Heart right ventricle (tissue), 16 donors: Measurements from ENCODE around the gene SPACDR. TPM values are rescaled to one million over a fixed set of nuclear protein-coding genes. Genes with fewer than 3 reads are reported as not detected.

Experiments used
- ATAC-seq, 8 donors: fragments of 200-7000 bp; cut with Tn5 transposase; one replicate each; pipeline ENCODE4 v1.9.1; 2020; ENCODE audit warnings: mild to moderate bottlenecking in 8 of 8, moderate library complexity in 8 of 8, moderate number of reproducible peaks in 1 of 8
- DNase-seq, 2 donors: peaks; one replicate each; pipeline ENCODE4 v3.0.0-alpha.2; 2020
- H3K27ac ChIP-seq, 10 donors: fragments of 200-600 bp; sonication (generic) in 2 of 10; one replicate each; pipeline versions ENCODE4 v1.5.0 to v1.8.0; 2020 to 2022; ENCODE audit warnings: mild to moderate bottlenecking in 3 of 10
- H3K27me3 ChIP-seq, 7 donors: fragments of 200-600 bp; one replicate each; pipeline ENCODE4 v1.8.0; 2021 to 2022; ENCODE audit warnings: mild to moderate bottlenecking in 2 of 7
- H3K36me3 ChIP-seq, 9 donors: fragments of 200-600 bp; sonication (generic) in 1 of 9; one replicate each; pipeline versions ENCODE4 v1.5.0 to v1.8.0; 2020 to 2022; ENCODE audit warnings: mild to moderate bottlenecking in 2 of 9
- H3K4me1 ChIP-seq, 9 donors: fragments of 200-600 bp; sonication (generic) in 1 of 9; one replicate each; pipeline versions ENCODE4 v1.5.0 to v1.8.0; 2020 to 2022; ENCODE audit warnings: mild to moderate bottlenecking in 4 of 9
- H3K4me3 ChIP-seq, 10 donors: fragments of 200-600 bp; sonication (generic) in 2 of 10; one replicate each; pipeline versions ENCODE4 v1.5.0 to v1.8.0; 2020 to 2022; ENCODE audit warnings: mild to moderate bottlenecking in 7 of 10, moderate library complexity in 2 of 10
- H3K9me3 ChIP-seq, 11 donors: fragments of 200-600 bp in 10 of 11; sonication (generic) in 2 of 11; one replicate each; pipeline versions ENCODE4 v1.5.0 to v1.8.0; 2013 to 2022; ENCODE audit warnings: mild to moderate bottlenecking in 2 of 11, control low read depth in 1 of 11, moderate library complexity in 1 of 11
- CTCF ChIP-seq, 9 donors: fragments of 200-600 bp; sonication (generic) in 2 of 9; IDR thresholded peaks; one replicate each; pipeline versions ENCODE4 v1.5.0 to v1.8.0; 2021 to 2022; ENCODE audit warnings: antibody characterized with exemption in 9 of 9, mild to moderate bottlenecking in 5 of 9, moderate library complexity in 1 of 9
- WGBS, 2 donors: extraction: QIAGEN DNeasy Blood & Tissue Kit; methylation state at CpG; one replicate each; pipeline ENCODE4 v1.1.7; 2013; ENCODE audit warnings: inconsistent platforms in 1 of 2; 5-methylcytosine and 5-hydroxymethylcytosine counted together
- intact Hi-C, 10 donors: fragments of 100-400 bp; cut with DNase I; formaldehyde crosslinking; loops; one replicate each; pipeline versions ENCODE4 v1.11.1 to v1.14.2; 2022
- polyA plus RNA-seq, 2 donors: library from polyadenylated mRNA; stranded (reverse); fragments of 200-250 nt; gene quantifications; one replicate each; pipeline ENCODE4 v1.2.3, GENCODE V29; 2013
- total RNA-seq, 10 donors: library from RNA; stranded (reverse); fragmentation: NEBNext Ultra II Directional in 3 of 10; extraction: Animal tissue kit (Norgen Biotek cat#: 25700) in 3 of 10; gene quantifications; one replicate each; pipeline versions ENCODE4 v1.2.1 to v1.2.4, GENCODE V29; 2021 to 2023
- donor health status: Arrhythmogenic right ventricular cardiomyopathy.
- donor health status: ischemic (EF 13 %, LVEDD 7.1; RV severe dilation, severe dysfunction).
- donor health status: healthy with polysubstance abuse.
- donor health status: DM: no; HTN: yes; CAD: no.
- donor health status: DM: no; HTN: no; CAD: no.
- donor health status: ischemic (EF 25% LVEDD 6.9; RV normal size, moderate dysfunction).
- donor health status: ischemic (EF 25% LVEDD 5.7; RV mildly dilated, moderate dysfunction).
- donor health status: healthy.
- donor health status: DM: yes; HTN: yes; CAD: no.
- donor health status: Ischemic cardiomyopathy.
- donor health status: ischemic (EF 35%, LVEDD 5.7; RV mildly dilated, moderate dysfunction).
- donor health status: nonischemic (EF 11% LVEDD 7.7; RV severe dilation, severe dysfunction).
- donor health status: DM: yes; HTN: yes; CAD: no.
- donor health status: PGD.
- donor health status: ischemic (EF 29% LVEDD 5.4; RV normal size, mild dysfunction).
- donor health status: nonischemic (EF 23%, LVEDD 6.1; RV moderate dilation, normal function).

Gene SPACDR
- total and polyA plus RNA-seq, 12 donors, result 0.28 to 1.3 (median 0.77) TPM; not detected in 4

DNA sequence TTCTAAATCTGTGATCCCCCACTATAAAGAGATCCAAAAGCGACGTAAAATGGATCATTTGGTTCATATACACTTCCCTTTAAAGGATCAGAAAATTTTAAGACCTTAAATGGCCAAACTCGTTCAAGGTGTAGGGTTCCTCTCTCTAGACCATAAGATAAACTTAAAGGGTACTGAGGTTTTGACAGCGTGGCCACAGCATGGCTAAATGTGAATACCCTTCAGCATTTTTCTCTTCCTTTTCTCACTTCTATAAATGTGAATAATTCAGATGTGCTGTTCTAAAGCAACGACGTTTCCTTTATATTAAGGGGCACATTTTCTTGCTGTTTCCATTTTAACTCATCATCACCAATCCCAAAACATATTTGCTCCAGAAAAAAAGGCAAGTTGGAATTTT, 40.7 kb downstream of the SPACDR start:
- H3K36me3 ChIP-seq, result peaks cover 0 to 8% (median 0%) of the 10 kb centered on the region in 9 donors
- ATAC-seq (no peak), DNase-seq (no peak)
- peaks cover 0 to 9% (median 6%) of the 10 kb centered on the region in 9 donors for H3K4me1 ChIP-seq
- H3K27me3 ChIP-seq, result no peaks in the 10 kb centered on the region
- intact Hi-C loops, result no loop called here
- WGBS, 2 donors, result 84 to 92% methylated on average over 6 of the region's 6 CpGs
- no peak overlapping the region for H3K4me3 ChIP-seq
- no peak overlapping the region for H3K27ac ChIP-seq
- TF ChIP-seq CTCF (IDR thresholded peaks at IDR 0.05), result no peak
- H3K9me3 ChIP-seq, result no peaks in the 10 kb centered on the region

GRCh38 chr7:100419660-100420226, 44.3 kb downstream of the SPACDR start:
- no peak for TF ChIP-seq CTCF (IDR thresholded peaks at IDR 0.05)
- peaks cover 0 to 7% (median 0%) of the 10 kb centered on the region in 9 donors for H3K36me3 ChIP-seq
- ATAC-seq (no peak), DNase-seq (no peak)
- H3K9me3 ChIP-seq, result no peaks in the 10 kb centered on the region
- intact Hi-C loops, result no loop called here
- H3K27me3 ChIP-seq, result no peaks in the 10 kb centered on the region
- H3K27ac ChIP-seq, result no peak overlapping the region
- H3K4me3 ChIP-seq, result no peak overlapping the region
- WGBS, 2 donors, result 41 to 72% methylated on average over 1 of the region's 1 CpG
- H3K4me1 ChIP-seq, result no peaks in the 10 kb centered on the region

- intact Hi-C loops, result no loop called here
- no peak for ATAC-seq
- no peak overlapping the region for H3K27ac ChIP-seq
- 84 to 89% methylated on average over 1 of the region's 1 CpG for WGBS, 2 donors
- H3K4me3 ChIP-seq, result no peak overlapping the region
- DNase-seq, result no peak
- H3K27me3 ChIP-seq, result no peaks in the 10 kb centered on the region
- no peaks in the 10 kb centered on the region for H3K4me1 ChIP-seq
- H3K36me3 ChIP-seq, result peaks cover 0 to 6% (median 0%) of the 10 kb centered on the region in 9 donors
- H3K9me3 ChIP-seq, result no peaks in the 10 kb centered on the region
- TF ChIP-seq CTCF (IDR thresholded peaks at IDR 0.05), result no peak
Measured at GRCh38 chr7:100418930-100419659, 45.0 kb downstream of the SPACDR start.

DNA sequence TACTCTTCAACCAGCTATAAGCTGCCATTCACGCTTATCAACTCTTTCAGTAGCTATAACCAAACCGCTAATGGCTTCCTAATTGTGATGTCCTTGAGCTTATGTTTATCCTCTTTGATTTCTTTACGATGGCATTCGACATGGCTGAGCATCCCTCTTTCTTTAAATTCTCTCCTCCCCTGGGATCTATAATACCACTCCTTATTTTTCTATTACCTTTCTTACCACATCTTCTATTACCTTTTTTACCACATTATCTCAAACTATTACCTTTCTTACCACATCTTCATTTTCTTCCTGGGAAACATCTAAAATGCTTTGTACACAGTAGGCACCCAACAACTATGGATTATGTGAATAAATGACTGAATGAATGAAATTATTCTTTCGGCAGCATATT, 48.6 kb downstream of the SPACDR start:
- Histone ChIP-seq H3K4me1 (peaks cover 0 to 4% (median 0%) of the 10 kb centered on the region in 9 donors), H3K4me3 (no peak overlapping the region), H3K27ac (no peak overlapping the region), H3K36me3 (no peaks in the 10 kb centered on the region), H3K27me3 (no peaks in the 10 kb centered on the region), H3K9me3 (no peaks in the 10 kb centered on the region)
- ATAC-seq (no peak), DNase-seq (no peak)
- 93 to 96% methylated on average over 5 of the region's 5 CpGs for WGBS, 2 donors
- intact Hi-C loops, result no loop called here
- no peak for TF ChIP-seq CTCF (IDR thresholded peaks at IDR 0.05)
